Right atrium auricular region (tissue), 2 donors: ENCODE measurements around the gene DENND1A. TPM values are rescaled to one million over a fixed set of nuclear protein-coding genes. Genes with fewer than 3 reads are reported as not detected.

Source experiments
- DNase-seq: peaks from one replicate; pipeline ENCODE4 v3.0.0-alpha.2; 2019; ENCODE audit warnings: low spot score
- H3K27ac ChIP-seq, 2 donors: fragments of 200-600 bp; sonication (generic); 1 replicate in 1 of 2; 2 replicates in 1 of 2; pipeline ENCODE4 v1.5.1; 2016 to 2019
- H3K27me3 ChIP-seq, 2 donors: fragments of 200-600 bp; sonication (generic); one replicate each; pipeline versions ENCODE4 v1.5.1 to v1.6.0; 2017 to 2019
- H3K36me3 ChIP-seq: fragments of 200-600 bp; sonication (generic); one replicate; pipeline ENCODE4 v1.5.1; 2016
- H3K4me1 ChIP-seq, 2 donors: fragments of 200-600 bp; sonication (generic); one replicate each; pipeline versions ENCODE4 v1.5.1 to v1.6.0; 2017 to 2019
- H3K4me3 ChIP-seq, 2 donors: fragments of 200-600 bp; sonication (generic); 1 replicate in 1 of 2; 2 replicates in 1 of 2; pipeline ENCODE4 v1.5.1; 2017 to 2019; ENCODE audit warnings: mild to moderate bottlenecking in 1 of 2, moderate library complexity in 1 of 2
- H3K9me3 ChIP-seq, 2 donors: fragments of 200-600 bp; sonication (generic); one replicate each; pipeline ENCODE4 v1.5.1; 2019
- CTCF ChIP-seq, 2 donors: fragments of 200-600 bp; sonication (generic); IDR thresholded peaks; one replicate each; pipeline ENCODE4 v1.5.1; 2019; ENCODE audit warnings: antibody characterized with exemption in 2 of 2
- total RNA-seq, 2 donors: library from RNA; depleted of rRNA; stranded (reverse); fragments of >200 nt; gene quantifications; one replicate each; pipeline ENCODE4 v1.1.0, GENCODE V29; 2016

DENND1A gene
- total RNA-seq, 2 donors from 2014 or later = 14.9 to 23.6 TPM

GRCh38 chr9:123923884-123924283 is 6.0 kb downstream of the DENND1A start:
- Histone ChIP-seq H3K4me1 (peaks cover 0 to 24% of the 10 kb centered on the region in 2 donors), H3K27ac (no peak overlapping the region), H3K36me3 (no peaks in the 10 kb centered on the region), H3K9me3 (no peaks in the 10 kb centered on the region), H3K4me3 (no peak overlapping the region), H3K27me3 (no peaks in the 10 kb centered on the region)
- DNase-seq = no peak
- no peak for TF ChIP-seq CTCF (IDR thresholded peaks at IDR 0.05)

- no peak for DNase-seq
- no peaks in the 10 kb centered on the region for H3K9me3 ChIP-seq
- H3K27ac ChIP-seq = no peak overlapping the region
- H3K4me3 ChIP-seq = no peak overlapping the region
- H3K4me1 ChIP-seq = peaks cover 0 to 19% of the 10 kb centered on the region in 2 donors
- no peaks in the 10 kb centered on the region for H3K36me3 ChIP-seq
- no peak for TF ChIP-seq CTCF (IDR thresholded peaks at IDR 0.05)
- H3K27me3 ChIP-seq = no peaks in the 10 kb centered on the region
Measured at GRCh38 chr9:123923377-123923776, 6.5 kb downstream of the DENND1A start.

GRCh38 chr9:123922911-123923310 is 7.0 kb downstream of the DENND1A start:
- Histone ChIP-seq H3K4me3 (no peak overlapping the region), H3K9me3 (no peaks in the 10 kb centered on the region), H3K4me1 (peaks cover 0 to 15% of the 10 kb centered on the region in 2 donors), H3K27me3 (no peaks in the 10 kb centered on the region), H3K27ac (no peak overlapping the region), H3K36me3 (no peaks in the 10 kb centered on the region)
- TF ChIP-seq CTCF (IDR thresholded peaks at IDR 0.05) = no peak
- DNase-seq = no peak

GRCh38 chr9:123922431-123922830 is 7.5 kb downstream of the DENND1A start:
- TF ChIP-seq CTCF (IDR thresholded peaks at IDR 0.05) = no peak
- Histone ChIP-seq H3K9me3 (no peaks in the 10 kb centered on the region), H3K27ac (no peak overlapping the region), H3K4me3 (no peak overlapping the region), H3K4me1 (peaks cover 0 to 10% of the 10 kb centered on the region in 2 donors), H3K27me3 (no peaks in the 10 kb centered on the region), H3K36me3 (no peaks in the 10 kb centered on the region)
- no peak for DNase-seq

- H3K27ac ChIP-seq = no peak overlapping the region
- no peak for DNase-seq
- H3K9me3 ChIP-seq = peaks cover 0 to 6% of the 10 kb centered on the region in 2 donors
- TF ChIP-seq CTCF (IDR thresholded peaks at IDR 0.05) = no peak
- H3K27me3 ChIP-seq = no peaks in the 10 kb centered on the region
- no peak overlapping the region for H3K4me3 ChIP-seq
- no peaks in the 10 kb centered on the region for H3K36me3 ChIP-seq
- no peaks in the 10 kb centered on the region for H3K4me1 ChIP-seq
Measured at GRCh38 chr9:123914517-123915196, 15.3 kb downstream of the DENND1A start.
